ENCODE results near the gene CYP2R1. TPM values are rescaled to one million over a fixed set of nuclear protein-coding genes. Genes with fewer than 3 reads are reported as not detected.

Gene CYP2R1
- total RNA-seq, 1 donor from 2014 or later: 7.9 TPM

DNA sequence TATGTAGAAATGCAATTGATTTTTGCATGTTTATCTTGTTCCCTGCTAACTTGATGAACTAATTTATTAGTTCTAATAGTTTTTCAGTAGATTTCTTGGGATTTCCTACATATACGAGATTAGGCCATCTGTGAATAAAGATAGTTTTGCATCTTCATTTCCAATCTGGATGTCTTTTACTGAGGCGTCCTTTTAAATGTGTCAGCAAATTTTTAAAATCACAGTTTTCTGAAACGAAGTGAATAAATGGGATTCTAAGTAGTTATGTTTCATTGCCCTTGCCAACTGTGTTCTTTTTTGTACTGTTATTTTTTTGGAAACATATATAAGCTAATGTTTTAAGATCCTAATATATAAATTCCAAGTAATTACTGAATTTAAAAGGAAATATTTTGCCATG is 50.0 kb downstream of the CYP2R1 start:
- DNase-seq (ENCODE audit: low spot score): no peak
- intact Hi-C loops (cut with DNase I): no loop called here

GRCh38 chr11:14835496-14836492 is 56.2 kb downstream of the CYP2R1 start:
- intact Hi-C loops (cut with DNase I): no loop called here
- DNase-seq (ENCODE audit: low spot score): no peak

Other genes starting within 250 kb of the CYP2R1 start
- 8.7 TPM for gene PDE3B, start 248.4 kb downstream of the CYP2R1 start, total RNA-seq
- 0.51 TPM for gene CALCA, start 80.1 kb upstream of the CYP2R1 start, total RNA-seq
- not detected for gene CALCB, start 181.4 kb upstream of the CYP2R1 start, total RNA-seq
- gene INSC, start 222.7 kb upstream of the CYP2R1 start, total RNA-seq: 0.22 TPM